ENCODE results near the gene VAPB. TPM values are rescaled to one million over a fixed set of nuclear protein-coding genes. Genes with fewer than 3 reads are reported as not detected.

The VAPB gene
- total RNA-seq, 2 donors from 2014 or later = 45.8 to 55.3 TPM

- DNase-seq (no peak), ATAC-seq (replicated peaks in 1 of 2) (no peak)
- Mint-ChIP-seq H3K9me3 (peaks cover 0 to 1% of the 10 kb centered on the region in 2 donors), H3K4me1 (ENCODE audit: low read depth) (no peaks in the 10 kb centered on the region), H3K27ac (no peak overlapping the region), H3K27me3 (ENCODE audit: low read depth) (peaks cover 7% of the 10 kb centered on the region), H3K4me3 (no peak overlapping the region), H3K36me3 (ENCODE audit: insufficient read depth in 2 of 2) (no peaks in the 10 kb centered on the region)
These were observed 108.1 kb downstream of the VAPB start for GRCh38 chr20:58497076-58497641.

GRCh38 chr20:58497724-58498469 is 108.9 kb downstream of the VAPB start:
- DNase-seq = no peak
- no peak overlapping the region for H3K27ac Mint-ChIP-seq

GRCh38 chr20:58498470-58499068 is 109.5 kb downstream of the VAPB start:
- Mint-ChIP-seq H3K9me3 (peaks cover 1% of the 10 kb centered on the region in 2 donors), H3K4me1 (ENCODE audit: low read depth) (no peaks in the 10 kb centered on the region), H3K27ac (no peak overlapping the region), H3K27me3 (ENCODE audit: low read depth) (peaks cover 7% of the 10 kb centered on the region), H3K36me3 (ENCODE audit: insufficient read depth in 2 of 2) (no peaks in the 10 kb centered on the region), H3K4me3 (no peak overlapping the region)
- DNase-seq = no peak
- no peak for ATAC-seq (replicated peaks in 1 of 2)

More at GRCh38 chr20:58497724-58498469, 108.9 kb downstream of the VAPB start:
- Mint-ChIP-seq H3K9me3 (peaks cover 0 to 1% of the 10 kb centered on the region in 2 donors), H3K4me3 (no peak overlapping the region), H3K4me1 (ENCODE audit: low read depth) (no peaks in the 10 kb centered on the region), H3K36me3 (ENCODE audit: insufficient read depth in 2 of 2) (no peaks in the 10 kb centered on the region), H3K27me3 (ENCODE audit: low read depth) (peaks cover 7% of the 10 kb centered on the region)
- no peak for ATAC-seq (replicated peaks in 1 of 2)

- Mint-ChIP-seq H3K27me3 (ENCODE audit: low read depth) (peaks cover 7% of the 10 kb centered on the region), H3K9me3 (peaks cover 1 to 3% of the 10 kb centered on the region in 2 donors)
- no peak for ATAC-seq (replicated peaks in 1 of 2)
These were observed 111.2 kb downstream of the VAPB start for GRCh38 chr20:58500256-58500655.

More at GRCh38 chr20:58500256-58500655, 111.2 kb downstream of the VAPB start:
- Mint-ChIP-seq H3K27ac (no peak overlapping the region), H3K4me1 (ENCODE audit: low read depth) (no peaks in the 10 kb centered on the region), H3K36me3 (ENCODE audit: insufficient read depth in 2 of 2) (peaks cover 1 to 3% of the 10 kb centered on the region in 2 donors), H3K4me3 (no peak overlapping the region)
- no peak for DNase-seq

Other genes with a start within 250 kb of the VAPB start
- not detected for gene ANKRD60, start 160.6 kb upstream of the VAPB start, total RNA-seq
- gene RAB22A, start 79.5 kb upstream of the VAPB start, total RNA-seq = 10 to 100 TPM; 12.3 to 13.2 TPM
- gene APCDD1L, start 126.2 kb downstream of the VAPB start, total RNA-seq = not detected